MM.1S (cell line): ENCODE measurements around the gene UBR2.

Experiments used
- DNase-seq: peaks from one replicate; pipeline ENCODE4 v3.0.0-alpha.2; 2015
- H2AFZ ChIP-seq: fragments of 300-600 bp; sonication (generic); 2 replicates; pipeline ENCODE4 v1.6.0; 2016; ENCODE audit warnings: antibody characterized with exemption, low read length
- H3F3A ChIP-seq: fragments of 300-600 bp; sonication (generic); 2 replicates; pipeline ENCODE4 v1.6.1; 2016; ENCODE audit warnings: mild to moderate bottlenecking, antibody characterized with exemption, low read length, moderate library complexity, mixed read lengths; ENCODE audit not compliant: insufficient read depth
- H3K27ac ChIP-seq: fragments of 300-600 bp; sonication (generic); 2 replicates; pipeline ENCODE4 v1.5.1; 2016; ENCODE audit warnings: mild to moderate bottlenecking, low read length
- H3K27me3 ChIP-seq: fragments of 300-600 bp; sonication (generic); replicated peaks from 2 replicates; pipeline ENCODE4 v1.6.0; 2016; ENCODE audit warnings: low read length; ENCODE audit not compliant: insufficient read depth
- H3K36me3 ChIP-seq: fragments of 300-600 bp; sonication (generic); replicated peaks from 2 replicates; pipeline ENCODE4 v1.6.1; 2016; ENCODE audit warnings: mild to moderate bottlenecking, low read length, mixed read lengths; ENCODE audit not compliant: insufficient read depth
- H3K4me1 ChIP-seq: fragments of 300-600 bp; sonication (generic); 2 replicates; pipeline ENCODE4 v1.6.1; 2016; ENCODE audit warnings: low read length, mixed read lengths
- H3K4me2 ChIP-seq: fragments of 300-600 bp; sonication (generic); 2 replicates; pipeline ENCODE4 v1.6.0; 2016; ENCODE audit warnings: low read depth, low read length
- H3K4me3 ChIP-seq: fragments of 300-600 bp; sonication (generic); 2 replicates; pipeline ENCODE4 v1.5.1; 2016; ENCODE audit warnings: low read length, mixed read lengths
- H3K79me2 ChIP-seq: fragments of 300-600 bp; sonication (generic); 2 replicates; pipeline ENCODE4 v1.6.1; 2016; ENCODE audit warnings: mixed run types, low read length, mixed read lengths
- H3K9ac ChIP-seq: fragments of 300-600 bp; sonication (generic); 2 replicates; pipeline ENCODE4 v1.6.1; 2016; ENCODE audit warnings: low read length, mixed read lengths
- H3K9me2 ChIP-seq: fragments of 300-600 bp; sonication (generic); replicated peaks from 2 replicates; pipeline ENCODE4 v1.6.1; 2016; ENCODE audit warnings: mild to moderate bottlenecking, low read length, mixed read lengths; ENCODE audit not compliant: insufficient read depth
- H3K9me3 ChIP-seq: fragments of 300-600 bp; sonication (generic); replicated peaks from 2 replicates; pipeline ENCODE4 v1.6.1; 2016; ENCODE audit warnings: mild to moderate bottlenecking, low read length, mixed read lengths; ENCODE audit not compliant: insufficient read depth
- H4K20me1 ChIP-seq: fragments of 300-600 bp; sonication (generic); 2 replicates; pipeline ENCODE4 v1.6.1; 2016; ENCODE audit warnings: mild to moderate bottlenecking, low read length, moderate library complexity, mixed read lengths; ENCODE audit not compliant: insufficient read depth
- CTCF ChIP-seq: fragments of 300-600 bp; sonication (generic); IDR thresholded peaks from 2 replicates; pipeline ENCODE4 v1.5.1; 2016; ENCODE audit warnings: antibody characterized with exemption, low read length, mixed read lengths
- EZH2 ChIP-seq: fragments of 300-600 bp; sonication (generic); optimal IDR thresholded peaks from 2 replicates; pipeline ENCODE3; 2017; ENCODE audit warnings: low read depth, mild to moderate bottlenecking, antibody characterized with exemption, low read length, mixed read lengths
- EZH2phosphoT487 ChIP-seq: fragments of 300-600 bp; sonication (generic); IDR thresholded peaks from 2 replicates; pipeline ENCODE4 v1.6.1; 2018; ENCODE audit warnings: antibody characterized with exemption, low read length

The UBR2 gene

GRCh38 chr6:42637681-42638080 is 73.9 kb downstream of the UBR2 start:
- H3K79me2 ChIP-seq: no peaks in the 10 kb centered on the region
- H3K9me2 ChIP-seq: no peaks in the 10 kb centered on the region
- no peaks in the 10 kb centered on the region for H4K20me1 ChIP-seq
- H3F3A ChIP-seq: no peaks in the 10 kb centered on the region
- H3K4me1 ChIP-seq: no peaks in the 10 kb centered on the region
- H3K9me3 ChIP-seq: no peaks in the 10 kb centered on the region
- H3K9ac ChIP-seq: no peak overlapping the region
- H3K4me2 ChIP-seq: no peak overlapping the region
- H3K36me3 ChIP-seq: no peaks in the 10 kb centered on the region; the same call in 1 of the 2 replicates
- no peak overlapping the region for H3K4me3 ChIP-seq
- TF ChIP-seq CTCF (no peak), EZH2 (no peak), EZH2phosphoT487 (no peak)
- DNase-seq: no peak
- H3K27ac ChIP-seq: no peak overlapping the region
- no peak overlapping the region for H2AFZ ChIP-seq
- no peaks in the 10 kb centered on the region for H3K27me3 ChIP-seq

- Histone ChIP-seq H3K36me3 (peaks cover 4% of the 10 kb centered on the region; the same call in 1 of the 2 replicates), H3K79me2 (no peaks in the 10 kb centered on the region), H3K27ac (no peak overlapping the region), H3F3A (no peaks in the 10 kb centered on the region), H2AFZ (no peak overlapping the region), H3K4me1 (no peaks in the 10 kb centered on the region), H3K9me3 (no peaks in the 10 kb centered on the region), H3K4me3 (no peak overlapping the region), H3K4me2 (no peak overlapping the region), H3K9ac (no peak overlapping the region), H3K9me2 (no peaks in the 10 kb centered on the region), H3K27me3 (no peaks in the 10 kb centered on the region), H4K20me1 (no peaks in the 10 kb centered on the region)
- DNase-seq: no peak
- TF ChIP-seq CTCF: no peak
- no peak for TF ChIP-seq EZH2
- no peak for TF ChIP-seq EZH2phosphoT487
These were observed 79.0 kb downstream of the UBR2 start for GRCh38 chr6:42642794-42643193.

- TF ChIP-seq EZH2: no peak
- TF ChIP-seq CTCF: no peak
- no peak for TF ChIP-seq EZH2phosphoT487
- Histone ChIP-seq H3K27ac (no peak overlapping the region), H3K27me3 (no peaks in the 10 kb centered on the region), H3K36me3 (peaks cover 4% of the 10 kb centered on the region; the same call in 1 of the 2 replicates), H3K4me1 (no peaks in the 10 kb centered on the region), H2AFZ (no peak overlapping the region), H3K79me2 (no peaks in the 10 kb centered on the region), H3K4me2 (no peak overlapping the region), H4K20me1 (no peaks in the 10 kb centered on the region), H3K4me3 (no peak overlapping the region), H3K9ac (no peak overlapping the region), H3K9me3 (no peaks in the 10 kb centered on the region), H3F3A (no peaks in the 10 kb centered on the region), H3K9me2 (no peaks in the 10 kb centered on the region)
- no peak for DNase-seq
These were observed 80.4 kb downstream of the UBR2 start for GRCh38 chr6:42644211-42644610.
